ENCODE measurements around the gene MOSMO. TPM values are rescaled to one million over a fixed set of nuclear protein-coding genes. Genes with fewer than 3 reads are reported as not detected.

MOSMO gene
- total RNA-seq, 4 donors from 2014 or later = 13.8 to 39.8 (median 28.1) TPM

DNA sequence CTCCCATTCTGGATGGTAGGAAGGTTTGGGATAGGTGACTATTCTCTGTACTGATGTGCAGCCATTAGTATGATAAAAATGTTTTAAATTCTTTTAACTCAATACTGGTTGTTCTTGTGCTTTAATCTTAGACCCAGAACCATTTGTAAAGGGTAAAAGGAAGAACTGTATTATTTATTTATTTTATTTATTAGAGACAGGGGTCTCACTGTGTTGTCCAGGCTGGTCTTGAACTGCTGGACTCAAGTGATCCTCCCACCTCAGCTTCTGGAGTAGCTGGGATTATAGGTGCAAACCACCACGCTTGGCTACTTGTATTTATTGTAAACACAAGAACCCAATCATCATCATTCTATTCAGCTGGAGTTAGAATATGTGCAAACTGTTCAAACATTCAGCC, 2.2 kb upstream of the MOSMO start:
- H3K4me1 ChIP-seq = peaks cover 18 to 20% of the 10 kb centered on the region in 2 donors
- intact Hi-C loops (cut with DNase I) = loop anchor here (5.0 kb wide), 1 partner anchor 292 kb away; the partner anchor contains the start of gene POLR3E
- H3K27me3 ChIP-seq = no peaks in the 10 kb centered on the region
- no peak overlapping the region for H3K27ac ChIP-seq
- 79 to 91% methylated on average over 1 of the region's 1 CpG for WGBS, 2 donors
- no peak for DNase-seq
- no peak overlapping the region for H3K4me3 ChIP-seq (replicated peaks in 1 of 3)
- no peaks in the 10 kb centered on the region for H3K9me3 ChIP-seq
- TF ChIP-seq POLR2A (IDR thresholded peaks at IDR 0.05) = no peak
- TF ChIP-seq CTCF (IDR thresholded peaks at IDR 0.05) = no peak
- no peaks in the 10 kb centered on the region for H3K36me3 ChIP-seq

DNA sequence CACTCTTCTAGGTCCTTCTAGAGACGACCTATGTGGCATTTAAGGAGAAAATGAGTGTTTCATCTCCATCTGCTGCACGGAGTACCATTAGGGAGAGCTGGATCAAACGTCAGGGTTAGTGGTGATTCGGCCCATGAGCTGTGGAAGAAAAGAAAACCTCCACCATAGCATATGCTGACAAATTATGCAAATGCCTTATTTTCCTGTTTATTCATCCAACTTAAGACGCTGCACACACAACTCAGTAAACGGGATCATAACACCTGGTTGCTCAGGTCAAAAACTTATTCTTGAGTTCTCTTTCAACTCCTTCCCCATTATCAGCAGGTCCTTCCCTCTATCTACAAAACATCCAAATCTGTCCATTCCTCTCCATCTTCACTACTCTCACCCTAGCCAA, 1.3 kb upstream of the MOSMO start:
- intact Hi-C loops (cut with DNase I) = loop anchor here (5.0 kb wide), 1 partner anchor 291 kb away; the partner anchor contains the start of gene POLR3E
- Histone ChIP-seq H3K9me3 (no peaks in the 10 kb centered on the region), H3K4me3 (replicated peaks in 1 of 3) (no peak overlapping the region), H3K4me1 (peaks cover 15 to 16% of the 10 kb centered on the region in 2 donors), H3K36me3 (no peaks in the 10 kb centered on the region), H3K27ac (no peak overlapping the region), H3K27me3 (no peaks in the 10 kb centered on the region)
- no peak for DNase-seq
- TF ChIP-seq CTCF (IDR thresholded peaks at IDR 0.05) (no peak), POLR2A (IDR thresholded peaks at IDR 0.05) (no peak)
- WGBS, 2 donors = 66 to 67% methylated on average over 6 of the region's 6 CpGs

DNA sequence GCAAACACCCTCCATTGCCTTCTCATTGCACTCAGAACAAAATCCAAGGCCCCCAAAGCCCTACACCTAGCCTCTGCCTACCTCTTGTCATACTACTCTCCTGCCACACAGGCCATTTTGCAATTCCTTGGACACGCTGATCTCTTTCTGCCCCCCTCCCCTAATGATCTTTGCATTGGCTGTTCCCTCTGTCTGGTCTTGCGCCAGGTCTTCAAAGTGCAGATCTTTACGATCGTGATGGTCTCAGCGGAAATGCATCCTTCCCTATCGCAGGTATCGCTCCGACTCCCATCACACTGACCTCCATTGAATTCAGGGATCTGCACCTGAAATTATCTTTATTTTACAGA, 777 bp upstream of the MOSMO start:
- TF ChIP-seq POLR2A (IDR thresholded peaks at IDR 0.05) = no peak
- intact Hi-C loops (cut with DNase I) = loop anchor here (5.0 kb wide), 1 partner anchor 290 kb away; the partner anchor contains the start of gene POLR3E
- WGBS, 2 donors = 5 to 8% methylated on average over 8 of the region's 8 CpGs

DNA sequence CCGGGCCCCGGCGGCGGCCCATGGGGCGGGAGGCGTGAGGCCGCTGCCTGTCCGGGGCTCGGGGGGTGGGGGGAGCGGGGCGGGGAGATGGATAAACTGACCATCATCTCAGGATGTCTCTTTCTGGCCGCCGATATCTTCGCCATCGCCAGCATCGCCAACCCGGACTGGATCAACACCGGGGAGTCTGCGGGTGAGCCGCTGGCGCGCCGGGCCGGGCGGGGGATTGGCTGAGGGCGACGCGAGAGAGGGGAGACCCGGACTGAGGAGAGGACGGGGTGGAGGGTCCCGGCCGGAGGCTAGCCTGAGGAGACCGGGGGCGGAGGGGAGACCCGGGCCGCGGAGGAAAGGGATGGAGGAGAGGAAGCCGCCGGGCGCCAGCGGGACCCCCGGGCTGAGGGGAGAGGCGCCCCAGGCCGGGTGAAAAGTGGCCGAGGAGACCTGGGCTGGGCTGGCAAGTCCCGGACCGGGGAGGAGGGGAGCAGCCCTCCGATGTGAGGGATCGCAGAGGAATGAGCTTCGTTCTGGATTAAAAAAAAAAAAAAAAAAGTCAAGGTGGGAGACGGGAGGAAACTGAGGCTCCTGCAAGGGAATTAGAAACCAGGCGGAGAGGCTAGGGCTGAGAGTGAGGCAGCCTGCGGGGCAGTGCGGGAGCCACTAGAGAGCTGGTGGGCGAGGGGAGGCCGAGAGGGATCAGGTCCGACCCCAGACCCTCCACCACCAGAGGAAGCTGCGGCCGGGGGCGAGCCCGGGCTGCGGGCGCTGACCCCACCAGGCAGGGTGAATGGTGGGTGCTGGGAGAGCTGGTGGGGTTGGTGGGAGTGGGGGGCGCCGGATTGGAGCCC, 526 bp downstream of the MOSMO start:
- Histone ChIP-seq H3K27ac (peak overlapping the region in 1 of 3 donors; percentile 50), H3K4me1 (peaks cover 15 to 16% of the 10 kb centered on the region in 2 donors), H3K4me3 (replicated peaks in 1 of 3) (peak overlapping the region; percentile 47 to 96 (median 86)), H3K9me3 (no peaks in the 10 kb centered on the region), H3K36me3 (no peaks in the 10 kb centered on the region), H3K27me3 (no peaks in the 10 kb centered on the region)
- 2% methylated on average over 35 to 54 of the region's 65 CpGs for WGBS, 2 donors
- DNase-seq = peak; percentile 10 to 14
- no peak for TF ChIP-seq CTCF (IDR thresholded peaks at IDR 0.05)
- intact Hi-C loops (cut with DNase I) = loop anchor here (5.0 kb wide), 1 partner anchor 289 kb away; the partner anchor contains the start of gene POLR3E

More for the DNA sequence above, 777 bp upstream of the MOSMO start:
- H3K4me1 ChIP-seq = peaks cover 15 to 16% of the 10 kb centered on the region in 2 donors
- H3K36me3 ChIP-seq = no peaks in the 10 kb centered on the region
- H3K4me3 ChIP-seq (replicated peaks in 1 of 3) = peak overlapping the region in 2 of 3 donors; percentile 77 to 96
- H3K27ac ChIP-seq = peak overlapping the region; percentile 35 to 70 (median 63)
- DNase-seq = no peak
- no peaks in the 10 kb centered on the region for H3K27me3 ChIP-seq
- no peaks in the 10 kb centered on the region for H3K9me3 ChIP-seq

DNA sequence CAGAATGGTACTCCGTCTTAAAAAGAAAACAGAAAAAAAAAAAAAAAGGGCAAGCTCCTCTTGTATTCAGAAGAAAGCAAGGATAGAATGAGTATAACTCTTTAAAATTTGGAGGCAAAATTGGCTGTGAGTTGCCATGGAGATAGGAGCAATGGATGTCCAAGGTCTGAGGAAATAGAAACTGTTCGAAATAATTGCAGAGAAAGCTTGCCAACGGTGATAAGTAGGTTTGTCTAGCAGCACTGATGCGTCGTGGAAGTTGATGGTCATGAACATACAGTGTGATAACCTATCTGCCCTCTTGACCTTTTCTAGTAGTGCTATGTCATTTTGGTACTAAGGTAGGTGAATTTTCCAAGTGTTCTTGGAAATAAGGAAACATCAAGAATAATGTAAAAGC, 3.0 kb downstream of the MOSMO start:
- no peak for TF ChIP-seq CTCF (IDR thresholded peaks at IDR 0.05)
- no peak for TF ChIP-seq POLR2A (IDR thresholded peaks at IDR 0.05)
- no peak for DNase-seq
- H3K36me3 ChIP-seq = no peaks in the 10 kb centered on the region
- WGBS, 2 donors = 89% methylated on average over 5 of the region's 5 CpGs
- peaks cover 15 to 16% of the 10 kb centered on the region in 2 donors for H3K4me1 ChIP-seq
- no peaks in the 10 kb centered on the region for H3K27me3 ChIP-seq
- no peak overlapping the region for H3K4me3 ChIP-seq (replicated peaks in 1 of 3)
- no peaks in the 10 kb centered on the region for H3K9me3 ChIP-seq
- no peak overlapping the region for H3K27ac ChIP-seq
- intact Hi-C loops (cut with DNase I) = no loop called here
